Neuron (in vitro differentiated cells): ENCODE data around the gene BICDL1.

Experiments
- H2AFZ ChIP-seq: one replicate; pipeline ENCODE4 v1.6.1; 2013; ENCODE audit warnings: low read depth, mild to moderate bottlenecking, inconsistent platforms, low read length, moderate library complexity
- H3K27me3 ChIP-seq: one replicate; pipeline ENCODE4 v1.6.1; 2013; ENCODE audit warnings: low read length; ENCODE audit not compliant: insufficient read depth
- H3K36me3 ChIP-seq: one replicate; pipeline ENCODE4 v1.6.1; 2013; ENCODE audit warnings: low read length; ENCODE audit not compliant: insufficient read depth
- H3K4me1 ChIP-seq: one replicate; pipeline ENCODE4 v1.6.1; 2013; ENCODE audit warnings: low read length; ENCODE audit not compliant: insufficient read depth
- H3K4me3 ChIP-seq: 2 replicates; pipeline ENCODE4 v1.5.1; 2013; ENCODE audit warnings: mild to moderate bottlenecking, low read length, moderate library complexity
- H3K9me3 ChIP-seq: one replicate; pipeline ENCODE4 v1.6.1; 2013; ENCODE audit warnings: low read length

The BICDL1 gene

GRCh38 chr12:120047072-120047471 is 58.0 kb downstream of the BICDL1 start:
- no peak overlapping the region for H3K4me3 ChIP-seq
- H3K27me3 ChIP-seq: no peaks in the 10 kb centered on the region
- no peaks in the 10 kb centered on the region for H3K9me3 ChIP-seq
- peaks cover 3% of the 10 kb centered on the region for H3K4me1 ChIP-seq
- no peaks in the 10 kb centered on the region for H3K36me3 ChIP-seq
- no peak overlapping the region for H2AFZ ChIP-seq

- Histone ChIP-seq H3K4me3 (no peak overlapping the region), H3K4me1 (peaks cover 3% of the 10 kb centered on the region), H2AFZ (no peak overlapping the region), H3K27me3 (no peaks in the 10 kb centered on the region), H3K9me3 (no peaks in the 10 kb centered on the region), H3K36me3 (no peaks in the 10 kb centered on the region)
These were observed 59.2 kb downstream of the BICDL1 start for GRCh38 chr12:120048263-120048662.

GRCh38 chr12:120049426-120049825 is 60.4 kb downstream of the BICDL1 start:
- H2AFZ ChIP-seq: no peak overlapping the region
- no peaks in the 10 kb centered on the region for H3K27me3 ChIP-seq
- H3K36me3 ChIP-seq: no peaks in the 10 kb centered on the region
- no peaks in the 10 kb centered on the region for H3K4me1 ChIP-seq
- no peaks in the 10 kb centered on the region for H3K9me3 ChIP-seq
- H3K4me3 ChIP-seq: no peak overlapping the region

GRCh38 chr12:120051535-120051934 is 62.5 kb downstream of the BICDL1 start:
- H3K4me3 ChIP-seq: no peak overlapping the region
- no peaks in the 10 kb centered on the region for H3K4me1 ChIP-seq
- H3K9me3 ChIP-seq: no peaks in the 10 kb centered on the region
- no peaks in the 10 kb centered on the region for H3K36me3 ChIP-seq
- no peak overlapping the region for H2AFZ ChIP-seq
- no peaks in the 10 kb centered on the region for H3K27me3 ChIP-seq

GRCh38 chr12:120054293-120054692 is 65.3 kb downstream of the BICDL1 start:
- no peak overlapping the region for H3K4me3 ChIP-seq
- H3K9me3 ChIP-seq: no peaks in the 10 kb centered on the region
- no peaks in the 10 kb centered on the region for H3K36me3 ChIP-seq
- no peak overlapping the region for H2AFZ ChIP-seq
- no peaks in the 10 kb centered on the region for H3K4me1 ChIP-seq
- H3K27me3 ChIP-seq: no peaks in the 10 kb centered on the region

GRCh38 chr12:120055231-120056000 is 66.4 kb downstream of the BICDL1 start:
- H3K4me1 ChIP-seq: no peaks in the 10 kb centered on the region

GRCh38 chr12:120056739-120057138 is 67.7 kb downstream of the BICDL1 start:
- no peaks in the 10 kb centered on the region for H3K36me3 ChIP-seq
- H2AFZ ChIP-seq: no peak overlapping the region
- H3K4me1 ChIP-seq: no peaks in the 10 kb centered on the region
- no peaks in the 10 kb centered on the region for H3K27me3 ChIP-seq
- no peaks in the 10 kb centered on the region for H3K9me3 ChIP-seq
- no peak overlapping the region for H3K4me3 ChIP-seq

More at GRCh38 chr12:120055231-120056000, 66.4 kb downstream of the BICDL1 start:
- no peaks in the 10 kb centered on the region for H3K27me3 ChIP-seq
- H2AFZ ChIP-seq: no peak overlapping the region
- no peak overlapping the region for H3K4me3 ChIP-seq
- no peaks in the 10 kb centered on the region for H3K9me3 ChIP-seq
- no peaks in the 10 kb centered on the region for H3K36me3 ChIP-seq

GRCh38 chr12:120060196-120060595 is 71.2 kb downstream of the BICDL1 start:
- Histone ChIP-seq H3K36me3 (no peaks in the 10 kb centered on the region), H3K4me3 (no peak overlapping the region), H2AFZ (no peak overlapping the region), H3K9me3 (no peaks in the 10 kb centered on the region), H3K27me3 (no peaks in the 10 kb centered on the region), H3K4me1 (peaks cover 12% of the 10 kb centered on the region)

- Histone ChIP-seq H3K4me1 (peaks cover 12% of the 10 kb centered on the region), H3K9me3 (no peaks in the 10 kb centered on the region), H2AFZ (no peak overlapping the region), H3K27me3 (no peaks in the 10 kb centered on the region), H3K36me3 (no peaks in the 10 kb centered on the region), H3K4me3 (no peak overlapping the region)
These were observed 71.7 kb downstream of the BICDL1 start for GRCh38 chr12:120060717-120061116.

GRCh38 chr12:120061575-120062214 is 72.7 kb downstream of the BICDL1 start:
- H3K27me3 ChIP-seq: no peaks in the 10 kb centered on the region
- no peaks in the 10 kb centered on the region for H3K36me3 ChIP-seq
- H3K9me3 ChIP-seq: no peaks in the 10 kb centered on the region
- H3K4me1 ChIP-seq: peaks cover 12% of the 10 kb centered on the region
- H2AFZ ChIP-seq: no peak overlapping the region
- H3K4me3 ChIP-seq: no peak overlapping the region

GRCh38 chr12:120062976-120063579 is 74.0 kb downstream of the BICDL1 start:
- H3K36me3 ChIP-seq: no peaks in the 10 kb centered on the region
- no peaks in the 10 kb centered on the region for H3K27me3 ChIP-seq
- no peak overlapping the region for H3K4me3 ChIP-seq
- H2AFZ ChIP-seq: no peak overlapping the region
- peaks cover 12% of the 10 kb centered on the region for H3K4me1 ChIP-seq
- no peaks in the 10 kb centered on the region for H3K9me3 ChIP-seq

GRCh38 chr12:120064054-120064940 is 75.3 kb downstream of the BICDL1 start:
- H2AFZ ChIP-seq: no peak overlapping the region
- H3K4me1 ChIP-seq: peaks cover 12% of the 10 kb centered on the region
- H3K36me3 ChIP-seq: no peaks in the 10 kb centered on the region
- no peaks in the 10 kb centered on the region for H3K9me3 ChIP-seq
- H3K27me3 ChIP-seq: no peaks in the 10 kb centered on the region
- H3K4me3 ChIP-seq: no peak overlapping the region

GRCh38 chr12:120065472-120065871 is 76.4 kb downstream of the BICDL1 start:
- H3K4me1 ChIP-seq: peaks cover 12% of the 10 kb centered on the region

More at GRCh38 chr12:120065472-120065871, 76.4 kb downstream of the BICDL1 start:
- H3K9me3 ChIP-seq: no peaks in the 10 kb centered on the region
- no peaks in the 10 kb centered on the region for H3K27me3 ChIP-seq
- H3K4me3 ChIP-seq: no peak overlapping the region
- no peak overlapping the region for H2AFZ ChIP-seq
- H3K36me3 ChIP-seq: no peaks in the 10 kb centered on the region
